HG02973 (cell line): Measurements from ENCODE around the gene UBE2D2.

Experiments used
- ATAC-seq: cut with Tn5 transposase; IDR thresholded peaks from one replicate; pipeline ENCODE4 v1.9.1; 2021; ENCODE audit warnings: moderate library complexity; ENCODE audit not compliant: unreplicated experiment

UBE2D2 gene

GRCh38 chr5:139646111-139646510 is 85.0 kb downstream of the UBE2D2 start:
- ATAC-seq = no peak

- ATAC-seq = no peak
These were observed 85.9 kb downstream of the UBE2D2 start for GRCh38 chr5:139646912-139647505.

GRCh38 chr5:139647506-139648204 is 86.5 kb downstream of the UBE2D2 start:
- ATAC-seq = no peak

DNA sequence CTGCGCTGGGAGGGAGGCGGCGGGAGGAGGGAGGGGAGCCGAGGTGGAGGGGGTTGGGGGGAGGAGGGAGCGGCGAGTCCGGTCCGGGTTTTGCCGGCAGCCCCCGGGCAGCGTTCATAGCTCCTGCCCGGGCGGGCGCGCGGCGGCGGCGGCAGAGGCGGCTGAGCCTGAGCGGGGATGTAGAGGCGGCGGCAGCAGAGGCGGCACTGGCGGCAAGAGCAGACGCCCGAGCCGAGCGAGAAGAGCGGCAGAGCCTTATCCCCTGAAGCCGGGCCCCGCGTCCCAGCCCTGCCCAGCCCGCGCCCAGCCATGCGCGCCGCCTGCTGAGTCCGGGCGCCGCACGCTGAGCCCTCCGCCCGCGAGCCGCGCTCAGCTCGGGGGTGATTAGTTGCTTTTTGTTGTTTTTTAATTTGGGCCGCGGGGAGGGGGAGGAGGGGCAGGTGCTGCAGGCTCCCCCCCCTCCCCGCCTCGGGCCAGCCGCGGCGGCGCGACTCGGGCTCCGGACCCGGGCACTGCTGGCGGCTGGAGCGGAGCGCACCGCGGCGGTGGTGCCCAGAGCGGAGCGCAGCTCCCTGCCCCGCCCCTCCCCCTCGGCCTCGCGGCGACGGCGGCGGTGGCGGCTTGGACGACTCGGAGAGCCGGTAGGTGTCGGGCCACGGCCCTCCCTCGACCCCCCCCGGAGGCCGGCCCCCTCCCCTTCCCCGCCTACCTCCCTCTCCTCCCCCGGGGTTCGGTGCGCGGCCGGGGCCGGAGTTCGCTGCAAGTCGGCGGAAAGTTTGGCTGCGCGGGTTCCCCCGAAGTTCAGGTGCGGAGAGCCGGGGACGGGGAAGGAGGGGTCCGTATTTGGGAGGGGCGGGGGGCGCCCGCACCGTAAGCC is 87.3 kb downstream of the UBE2D2 start, which contains the start of gene CXXC5:
Gene CXXC5, plus strand, starts transcription at position 145 of the 877 bp plus-strand sequence. CDS start 32,175 bp downstream, outside the sequence.
- peak; percentile 17 for ATAC-seq

DNA sequence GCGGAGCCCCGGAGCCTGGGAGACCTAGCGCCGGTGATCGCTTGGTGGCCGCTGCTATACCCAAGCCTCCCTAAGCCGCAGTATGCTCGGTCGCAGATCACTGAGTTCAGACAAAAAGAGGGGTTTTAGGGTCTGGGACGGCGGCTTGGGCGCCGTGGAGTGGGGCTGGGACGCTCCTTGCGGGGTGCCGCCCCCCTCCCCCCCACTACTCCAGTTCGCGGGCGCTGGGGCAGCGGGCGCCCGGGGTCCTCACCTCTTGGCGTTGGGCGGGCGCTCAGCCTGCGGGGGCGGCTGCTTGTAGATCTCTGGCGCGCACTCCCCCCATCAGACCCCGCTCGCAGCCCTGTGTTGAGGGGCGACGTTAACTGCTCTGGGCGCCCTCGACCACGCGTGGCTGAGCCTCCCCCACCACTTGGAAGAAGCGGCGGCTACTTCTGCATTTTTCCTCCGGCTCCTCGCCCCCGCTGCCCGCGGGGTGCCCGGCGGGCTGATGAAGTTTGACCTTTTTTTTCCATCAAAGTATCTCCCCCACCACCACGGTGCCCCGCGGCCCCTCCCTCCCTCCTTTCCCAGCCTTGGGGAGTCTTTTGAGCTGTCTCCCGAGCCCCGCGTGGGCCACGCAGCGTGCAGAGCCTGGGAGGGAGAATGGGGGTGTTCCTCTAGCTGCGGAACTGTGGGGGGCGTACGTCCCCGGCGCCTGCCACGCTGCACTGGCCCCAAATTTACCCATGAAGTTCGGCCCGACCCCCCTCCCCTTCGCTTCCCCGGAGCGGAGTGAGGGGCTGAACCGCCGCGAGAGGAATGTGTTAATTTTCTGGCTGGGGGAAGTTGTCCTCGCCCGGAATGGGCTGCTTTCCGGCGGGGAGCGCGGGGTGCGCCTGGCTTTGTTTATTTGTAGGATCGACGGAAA is 88.2 kb downstream of the UBE2D2 start:
- no peak for ATAC-seq

DNA sequence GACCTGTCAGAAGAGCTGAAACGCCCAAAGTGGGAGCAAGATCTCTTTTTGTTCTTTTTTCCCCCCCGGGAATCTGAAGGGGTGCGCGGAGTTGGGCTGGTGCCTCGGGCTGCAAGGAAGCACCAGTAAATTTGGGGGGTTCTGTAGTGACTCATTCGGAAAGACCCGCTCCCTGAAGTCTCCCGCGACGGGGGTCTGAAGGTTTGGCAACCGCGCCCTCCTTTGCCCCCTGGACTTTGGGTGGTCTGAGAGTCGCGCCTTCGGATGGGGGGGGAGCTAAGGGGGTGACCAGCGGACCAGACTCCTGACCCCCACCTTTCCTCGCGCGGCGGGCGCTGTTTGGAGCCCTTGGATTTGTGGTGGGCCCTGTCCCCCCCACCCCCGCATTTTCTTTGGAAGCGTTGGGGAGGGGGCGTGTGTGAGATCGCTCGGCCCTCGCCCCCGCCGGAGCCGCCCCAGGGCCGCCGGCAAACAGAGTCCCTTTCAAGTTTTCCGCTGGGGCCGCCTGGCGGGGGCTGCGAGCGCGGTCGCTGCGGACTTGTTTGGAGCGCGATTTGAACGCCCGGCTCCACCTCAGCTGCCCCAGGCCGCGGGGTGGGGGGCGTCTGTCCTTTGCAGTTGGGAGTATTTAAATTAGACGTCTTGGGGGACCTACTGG is 89.0 kb downstream of the UBE2D2 start:
- ATAC-seq = no peak

DNA sequence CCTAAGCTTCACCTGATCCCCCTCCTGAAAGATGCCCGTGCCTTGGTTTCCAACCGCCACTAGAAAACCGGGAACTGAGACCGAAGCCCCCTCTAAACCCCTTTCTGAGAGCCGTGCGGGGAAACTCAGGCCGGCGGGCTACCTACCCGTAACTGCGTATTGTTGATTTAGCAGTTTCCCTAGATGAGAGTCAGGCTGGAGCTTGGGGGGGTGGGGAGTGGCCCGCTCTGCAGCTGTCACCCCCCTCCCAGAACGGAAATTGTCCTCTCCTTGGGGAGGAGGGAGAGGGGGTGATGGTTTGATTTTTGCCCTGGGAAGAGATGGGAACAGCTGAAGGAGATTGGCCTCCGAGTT is 89.5 kb downstream of the UBE2D2 start:
- no peak for ATAC-seq

GRCh38 chr5:139651043-139651834 is 90.1 kb downstream of the UBE2D2 start:
- no peak for ATAC-seq

DNA sequence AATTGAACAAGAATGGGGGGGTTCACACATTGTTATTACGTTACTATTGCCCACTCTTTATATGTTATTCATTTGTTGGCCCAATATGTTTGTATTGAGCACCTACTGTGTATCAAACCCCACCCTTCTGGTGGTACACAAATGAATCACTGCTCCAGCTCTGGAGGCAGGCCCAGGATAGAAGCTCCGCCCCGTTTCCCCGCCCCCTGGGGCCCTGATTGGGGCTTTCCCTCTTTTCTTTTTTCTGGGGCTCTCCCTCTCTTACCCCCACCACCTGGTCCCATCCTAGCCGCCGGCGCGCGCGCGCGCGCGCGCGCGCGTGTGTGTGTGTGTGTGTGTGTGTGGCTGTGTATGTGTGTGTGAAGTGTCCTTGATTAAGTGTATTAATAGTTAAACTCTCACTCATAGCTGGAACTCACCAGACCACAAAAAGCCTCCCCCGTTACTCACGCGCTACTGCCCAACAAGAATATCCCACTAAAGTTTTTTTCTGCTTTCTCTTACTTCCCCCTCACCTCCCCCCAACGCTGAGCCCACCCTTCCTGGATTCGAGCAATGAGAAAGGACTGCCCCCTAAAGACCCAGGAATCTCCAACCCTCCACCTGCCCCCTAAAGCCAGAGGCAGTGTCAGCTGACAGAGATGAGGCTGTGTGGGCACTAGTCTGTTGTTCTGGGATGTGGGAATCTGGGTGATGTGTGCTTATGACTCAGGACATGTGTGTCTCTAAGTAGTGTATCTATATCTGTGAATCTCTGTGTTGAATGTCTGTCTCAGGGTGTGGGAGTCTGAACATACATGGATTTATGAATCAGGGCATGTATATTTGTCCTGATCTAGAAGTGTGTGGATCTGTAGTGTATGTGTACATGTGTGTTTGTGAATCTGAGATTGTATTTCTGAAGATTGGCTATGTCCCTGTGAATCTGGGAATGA is 91.0 kb downstream of the UBE2D2 start:
- ATAC-seq = peak; percentile 40

- ATAC-seq = peak; percentile 30
These were observed 91.7 kb downstream of the UBE2D2 start for GRCh38 chr5:139652788-139653241.

GRCh38 chr5:139653616-139654015 is 92.5 kb downstream of the UBE2D2 start:
- ATAC-seq = no peak

DNA sequence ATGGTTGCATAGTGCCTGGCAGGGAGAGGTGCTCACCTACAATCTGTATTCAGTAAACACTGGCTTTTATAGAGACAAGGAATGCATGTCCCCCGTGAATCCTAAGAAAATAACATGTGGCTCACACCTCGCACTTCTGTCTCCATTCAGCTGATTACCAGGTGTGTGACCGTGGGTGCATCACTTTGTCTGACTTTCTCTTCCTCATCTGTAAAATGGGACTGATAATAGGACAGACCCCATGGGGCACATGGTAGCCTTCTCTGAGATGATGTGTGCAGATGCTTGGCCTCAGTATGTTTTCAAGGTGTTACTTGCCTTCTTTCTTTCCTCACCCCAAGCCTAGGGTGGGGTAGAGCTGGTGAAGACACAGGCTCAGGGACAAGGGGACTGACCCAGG is 93.3 kb downstream of the UBE2D2 start:
- no peak for ATAC-seq

DNA sequence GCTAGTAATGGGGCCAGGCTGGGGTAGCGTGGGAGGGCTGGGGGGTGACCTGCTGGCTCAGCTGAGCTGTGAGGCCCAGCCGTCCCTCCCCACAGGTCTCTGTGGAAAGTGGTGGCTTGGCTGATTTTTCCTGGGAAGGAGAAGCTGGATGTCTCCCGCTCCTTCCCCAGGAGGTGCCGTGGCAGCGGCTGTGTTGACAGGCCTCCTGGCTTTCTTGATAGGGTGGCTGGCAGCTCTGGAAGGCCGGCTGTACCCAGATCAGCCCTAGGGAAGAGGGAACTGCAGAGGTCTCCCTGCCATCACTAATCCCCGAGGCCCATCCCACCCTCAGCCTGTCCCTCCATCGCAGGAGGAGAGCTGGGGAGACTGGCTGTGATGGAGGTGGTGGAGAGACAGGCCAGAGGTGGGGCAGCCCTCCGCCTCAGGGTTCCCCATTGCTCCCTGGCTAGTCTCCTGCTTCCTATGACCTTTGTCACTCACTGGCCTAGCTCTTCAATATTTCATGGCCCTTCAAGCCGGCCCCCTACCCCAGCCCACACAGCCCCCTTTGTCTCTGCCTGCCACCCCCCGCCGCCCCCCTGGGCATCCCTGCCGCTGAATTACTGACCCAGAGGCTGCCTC is 93.8 kb downstream of the UBE2D2 start:
- ATAC-seq = no peak

DNA sequence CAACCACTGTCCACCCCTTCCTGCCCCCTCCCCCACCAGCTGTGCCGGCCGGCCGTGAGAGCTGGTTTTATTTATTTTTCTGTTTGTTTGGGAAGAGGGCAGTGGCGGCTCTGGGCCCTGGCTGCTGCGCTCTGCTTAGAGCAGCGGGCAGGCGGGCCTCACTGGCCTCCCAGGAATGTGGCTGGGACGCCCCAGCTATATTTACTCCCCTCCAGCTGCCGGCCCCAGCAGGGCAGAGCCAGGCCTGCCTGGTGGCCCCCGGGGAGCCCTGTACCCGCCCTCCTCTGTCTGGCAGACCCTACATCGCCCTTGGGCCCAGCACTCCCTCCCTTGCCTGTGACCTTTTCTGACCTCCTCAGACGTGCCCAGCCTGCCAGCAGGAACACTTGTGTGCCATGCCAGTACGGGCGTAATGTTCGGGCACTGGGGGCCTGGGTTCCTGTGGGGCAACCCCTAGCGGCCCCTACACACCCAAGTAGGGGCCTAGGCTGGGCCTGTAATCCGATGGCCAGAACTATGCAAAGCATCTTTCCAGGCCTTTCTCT is 94.7 kb downstream of the UBE2D2 start:
- no peak for ATAC-seq

GRCh38 chr5:139657363-139658321 is 96.5 kb downstream of the UBE2D2 start:
- ATAC-seq = no peak

DNA sequence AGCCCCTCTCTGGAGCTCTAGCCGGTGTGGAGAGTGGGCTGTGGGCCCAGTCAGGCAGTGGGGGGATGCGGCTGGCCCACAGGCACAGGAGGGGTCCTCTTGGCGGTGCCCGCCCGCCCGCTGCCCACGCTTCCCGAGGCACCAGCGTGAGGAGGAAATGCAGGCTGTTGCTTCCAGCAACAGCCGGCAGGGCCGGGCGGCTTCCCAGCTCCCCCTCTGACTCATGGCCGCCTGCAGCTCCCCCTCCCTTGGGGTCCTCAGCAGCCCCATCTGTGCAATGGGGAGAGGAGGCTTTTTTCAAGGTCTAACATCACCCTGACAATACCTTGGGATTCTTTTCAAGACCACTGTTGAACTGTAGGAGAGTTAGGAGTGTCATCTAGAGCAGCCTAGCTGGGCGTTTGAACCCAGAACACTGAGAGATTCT is 97.4 kb downstream of the UBE2D2 start:
- no peak for ATAC-seq
